ENCODE results near the gene RDH5. TPM values are rescaled to one million over a fixed set of nuclear protein-coding genes. Genes with fewer than 3 reads are reported as not detected.

The RDH5 gene, protein sequence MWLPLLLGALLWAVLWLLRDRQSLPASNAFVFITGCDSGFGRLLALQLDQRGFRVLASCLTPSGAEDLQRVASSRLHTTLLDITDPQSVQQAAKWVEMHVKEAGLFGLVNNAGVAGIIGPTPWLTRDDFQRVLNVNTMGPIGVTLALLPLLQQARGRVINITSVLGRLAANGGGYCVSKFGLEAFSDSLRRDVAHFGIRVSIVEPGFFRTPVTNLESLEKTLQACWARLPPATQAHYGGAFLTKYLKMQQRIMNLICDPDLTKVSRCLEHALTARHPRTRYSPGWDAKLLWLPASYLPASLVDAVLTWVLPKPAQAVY
- total RNA-seq, result 60.9 and 66.7 TPM in 2 replicates

DNA sequence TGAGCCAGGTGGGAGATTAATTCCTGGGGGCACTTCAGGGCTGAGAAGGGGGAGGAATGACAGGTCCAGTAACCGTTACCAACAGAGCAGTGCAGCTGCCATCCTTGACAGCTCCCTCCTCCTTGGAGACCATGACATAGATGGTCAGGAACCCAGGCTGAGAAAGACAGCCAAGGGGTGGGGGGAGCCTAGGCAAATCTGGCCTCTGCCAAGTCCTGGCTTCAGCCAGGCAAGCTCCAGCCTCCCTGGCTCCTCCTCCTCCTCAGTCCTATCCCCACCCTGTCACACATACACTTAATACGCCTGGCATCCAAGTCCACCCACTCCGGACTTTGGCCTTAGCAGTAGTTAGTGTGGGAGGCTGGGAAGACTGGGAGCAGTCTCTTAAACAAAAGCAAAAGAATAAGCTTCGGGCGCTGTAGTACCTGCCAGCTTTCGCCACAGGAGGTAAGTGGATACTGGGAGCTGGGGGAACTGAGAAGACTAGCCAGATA is at the start of gene RDH5:
RDH5 (plus strand) TSS at position 323 of the 494 bp plus-strand sequence. CDS start 792 bp downstream, outside the sequence.

DNA sequence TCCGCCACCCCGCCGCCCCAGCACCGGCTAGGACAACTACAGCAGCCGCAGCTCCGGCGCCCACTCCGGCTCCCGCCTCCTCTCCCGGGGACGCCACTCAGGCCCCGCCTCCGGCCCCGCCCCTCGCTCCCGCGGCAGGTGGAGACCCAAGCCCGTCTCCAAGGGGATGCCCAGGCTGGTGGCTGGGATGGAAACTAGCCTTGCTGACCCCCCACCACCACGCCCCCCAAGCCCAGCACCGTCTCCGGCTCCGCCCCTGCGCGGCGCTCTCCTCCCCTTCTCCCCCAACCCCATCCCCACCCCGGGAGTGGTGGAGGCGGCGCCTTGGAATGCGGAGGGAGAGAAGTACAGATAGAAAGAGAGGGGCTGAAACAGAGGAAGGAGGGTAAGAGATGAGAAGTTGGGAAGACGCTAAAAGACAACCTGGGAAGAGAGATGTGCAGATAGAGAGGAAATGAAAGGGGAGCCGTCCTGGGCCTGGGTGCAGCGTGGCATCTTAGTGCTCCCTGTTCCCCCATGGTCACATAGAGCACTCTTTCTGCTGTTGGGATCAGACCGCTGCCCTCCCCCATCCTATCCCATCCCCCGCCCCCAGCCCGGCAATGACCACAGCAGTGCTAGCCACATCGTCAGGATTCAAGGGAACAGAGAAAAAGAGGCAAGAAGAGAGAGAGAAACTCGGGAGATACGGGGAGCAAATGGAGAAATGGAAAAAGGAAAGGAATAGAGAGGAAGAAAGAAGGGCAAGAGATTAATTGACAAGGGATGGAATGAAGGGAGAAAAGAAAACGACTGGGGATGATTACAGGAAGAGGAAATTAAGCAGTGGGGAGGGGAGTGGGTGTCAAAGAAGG is 12.1 kb upstream of the RDH5 start, which contains the start of gene ITGA7:
ITGA7 (minus strand) TSS at position 64 of the 854 bp plus-strand sequence. CDS start 222 bp downstream, outside the sequence.

DNA sequence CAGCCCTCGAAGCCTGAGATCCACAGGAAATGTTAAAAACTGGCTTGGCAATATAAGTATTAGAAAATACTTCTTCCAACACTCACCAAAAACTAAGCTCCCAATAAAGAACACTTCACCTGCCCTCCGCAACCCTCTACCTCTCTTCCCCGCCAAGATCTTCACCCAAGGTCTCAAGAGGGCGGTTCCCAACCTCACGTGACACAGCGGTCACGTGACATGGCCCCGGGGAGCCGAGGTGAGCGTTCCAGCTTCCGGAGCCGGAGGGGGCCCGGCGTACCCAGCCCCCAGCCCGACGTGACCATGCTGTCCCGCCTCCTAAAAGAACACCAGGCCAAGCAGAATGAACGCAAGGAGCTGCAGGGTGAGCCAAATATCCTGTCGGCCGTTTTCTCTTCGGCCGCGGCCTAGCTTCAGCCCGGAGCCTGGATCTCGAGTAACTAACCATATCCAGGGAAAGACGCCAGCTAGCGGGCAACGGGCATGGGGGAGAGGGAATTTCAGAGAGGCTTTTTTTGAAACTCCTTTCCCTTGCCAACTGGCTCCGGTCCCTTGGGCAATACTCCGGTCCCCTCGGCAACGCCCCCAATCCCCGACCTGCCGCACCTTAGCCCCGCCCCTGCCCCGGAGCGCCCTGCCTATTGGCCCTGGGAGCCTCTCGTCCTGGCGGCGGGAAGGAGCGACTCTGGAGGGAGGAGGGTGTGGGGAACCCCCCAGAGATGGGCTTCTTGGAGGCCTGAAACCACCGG is 4.2 kb upstream of the RDH5 start, which contains the start of gene BLOC1S1:
BLOC1S1 (plus strand) TSS at position 214 of the 749 bp plus-strand sequence; CDS start at position 220, 6 bp downstream.

DNA sequence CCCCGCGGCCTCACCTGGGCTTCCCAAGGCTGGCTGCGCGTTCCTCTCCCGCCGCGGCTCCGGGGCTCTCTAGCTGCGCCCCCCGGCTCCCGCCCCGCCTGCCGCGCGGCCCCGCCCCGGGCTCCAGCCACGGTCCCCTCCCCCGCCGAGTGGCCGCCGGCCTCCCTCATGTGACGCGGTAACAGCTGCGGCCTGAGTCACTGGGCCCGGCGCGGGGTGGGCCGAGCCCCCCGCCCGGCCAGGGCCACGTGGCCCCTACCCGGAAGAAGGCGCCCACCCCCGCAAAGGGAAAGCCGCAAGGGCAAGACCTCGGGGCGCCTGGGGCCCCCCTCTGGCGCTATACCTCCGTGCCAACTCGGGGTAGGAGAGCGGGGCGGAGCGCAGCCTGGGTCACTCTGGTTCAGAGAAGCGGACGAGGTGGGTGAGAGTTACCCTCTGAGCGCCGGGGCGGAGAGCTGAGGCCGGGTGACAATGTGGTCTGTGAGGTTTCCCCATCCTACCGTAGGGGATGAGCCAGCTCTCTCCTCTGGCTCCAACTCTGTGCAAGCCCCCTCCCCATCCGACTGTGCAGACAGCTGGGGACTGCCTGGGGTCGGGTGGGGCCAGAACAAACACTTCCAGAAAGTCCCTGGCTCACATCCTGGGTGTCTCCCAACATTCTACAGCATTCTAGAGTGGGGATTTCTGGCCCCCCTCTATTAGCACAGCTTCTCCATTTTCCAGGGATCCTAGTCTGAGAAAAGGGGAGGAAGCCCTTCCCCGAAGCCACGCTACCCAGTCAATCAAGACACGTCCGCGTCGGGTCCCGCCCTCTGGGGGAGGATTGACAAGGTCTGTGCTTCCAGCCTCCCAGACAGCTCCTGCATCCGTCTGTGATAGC is 9.0 kb downstream of the RDH5 start, which contains the start of gene CD63:
CD63 (minus strand) TSS at position 71 of the 880 bp plus-strand sequence. CDS start 668 bp downstream, outside the sequence.

DNA sequence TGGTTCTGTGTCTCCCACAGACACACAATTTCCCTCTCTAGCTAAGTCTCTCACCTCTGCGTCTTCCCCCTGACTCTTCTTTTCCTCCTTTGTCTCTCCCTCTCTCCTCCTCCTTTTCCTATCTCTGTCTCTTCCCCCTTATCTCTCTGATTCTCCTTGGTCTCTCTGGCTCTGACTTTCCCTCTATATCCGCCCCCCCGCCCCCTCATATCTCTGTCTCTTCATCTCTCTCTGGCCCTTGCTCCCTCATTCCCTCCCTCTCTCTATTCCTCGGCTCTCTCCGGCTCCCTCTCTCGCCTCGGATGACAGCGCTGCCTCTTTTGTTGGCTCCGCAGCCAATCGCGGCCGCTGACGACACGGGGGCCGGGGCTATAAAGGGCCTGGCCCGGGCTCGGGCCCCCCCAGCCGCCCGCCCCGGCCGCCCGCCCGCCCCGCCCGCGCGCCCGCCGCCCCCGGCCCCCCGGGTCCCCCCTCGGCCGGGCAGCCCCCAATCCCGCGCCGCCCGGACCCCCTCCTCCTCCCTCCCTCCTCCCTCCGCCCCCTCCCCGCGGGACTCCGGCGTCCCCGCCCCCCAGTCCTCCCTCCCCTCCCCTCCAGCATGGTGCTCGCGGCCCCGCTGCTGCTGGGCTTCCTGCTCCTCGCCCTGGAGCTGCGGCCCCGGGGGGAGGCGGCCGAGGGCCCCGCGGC is 22.7 kb downstream of the RDH5 start, which contains the start of gene GDF11:
GDF11 (plus strand) TSS at position 404 of the 687 bp plus-strand sequence; CDS start at position 599, 195 bp downstream.

Small RNA genes lying within 50 kb of the gene (small RNA-seq; reads per million reads assigned to genes)
- not detected for gene AC009779.1
- not detected for gene RF00017

Other genes with a start within 250 kb of the RDH5 start
- not detected in 2 replicates for gene OR6C68, start 228.0 kb upstream of the RDH5 start, total RNA-seq
- gene OR6C4, start 170.8 kb upstream of the RDH5 start, total RNA-seq, result not detected in 2 replicates
- not detected in 2 replicates for gene OR2AP1, start 147.9 kb upstream of the RDH5 start, total RNA-seq
- not detected in 2 replicates for gene OR10P1, start 83.5 kb upstream of the RDH5 start, total RNA-seq
- gene ITGA7, start 12.5 kb upstream of the RDH5 start, total RNA-seq, result 17.9 and 31.8 TPM in 2 replicates
- 58.5 and 75.5 TPM in 2 replicates for gene BLOC1S1, start 4.3 kb upstream of the RDH5 start, total RNA-seq
- 2,567 and 3,055 TPM in 2 replicates for gene CD63, start 8.6 kb downstream of the RDH5 start, total RNA-seq
- 3.7 and 3.8 TPM in 2 replicates for gene GDF11, start 22.7 kb downstream of the RDH5 start, total RNA-seq
- gene SARNP, start 97.3 kb downstream of the RDH5 start, total RNA-seq, result 64.0 and 86.7 TPM in 2 replicates
- 12.9 TPM in 2 replicates for gene ORMDL2, start 97.6 kb downstream of the RDH5 start, total RNA-seq
- gene DNAJC14, start 109.2 kb downstream of the RDH5 start, total RNA-seq, result 43.8 and 50.7 TPM in 2 replicates
- 5.2 and 5.3 TPM in 2 replicates for gene MMP19, start 122.5 kb downstream of the RDH5 start, total RNA-seq
- 27.6 and 33.6 TPM in 2 replicates for gene PYM1, start 207.5 kb downstream of the RDH5 start, total RNA-seq
- gene DGKA, start 210.8 kb downstream of the RDH5 start, total RNA-seq, result 48.5 and 66.9 TPM in 2 replicates
- gene PMEL, start 245.6 kb downstream of the RDH5 start, total RNA-seq, result 0.32 and 0.39 TPM in 2 replicates
- 20.1 and 23.0 TPM in 2 replicates for gene CDK2, start 246.4 kb downstream of the RDH5 start, total RNA-seq